ENCODE data around the gene TAS2R40. TPM values are rescaled to one million over a fixed set of nuclear protein-coding genes. Genes with fewer than 3 reads are reported as not detected.
A peak's percentile ranks its signal among the peaks of the same experiment; 100 is the strongest.

The TAS2R40 gene
- total and polyA plus RNA-seq, 8 donors, result not detected

- peak; percentile 74 to 99 (median 96) for ATAC-seq
- H3K4me1 ChIP-seq, result no peaks in the 10 kb centered on the region
- peak; percentile 17 for FAIRE-seq
- H3K9me3 ChIP-seq, result no peaks in the 10 kb centered on the region
- WGBS, 2 donors, result 9 to 10% methylated on average over 9 of the region's 9 CpGs
- no peaks in the 10 kb centered on the region for H3K36me3 ChIP-seq
- no peak overlapping the region for H3K4me3 ChIP-seq
- peak in 4 of 6 donors; percentile 46 to 71 (median 54) for DNase-seq
- no peaks in the 10 kb centered on the region for H3K27me3 ChIP-seq
- H3K27ac ChIP-seq, result no peak overlapping the region
- TF ChIP-seq CTCF (IDR thresholded peaks at IDR 0.05), result peak; percentile 79 to 90 (median 82)
- intact Hi-C loops (cut with DNase I), result loop anchor here (5.0 to 10.0 kb wide), 3 partner anchors 64 to 177 kb away; no protein-coding TSS in a partner anchor
Measured at GRCh38 chr7:143240291-143241168, 18.7 kb downstream of the TAS2R40 start.

- FAIRE-seq (no peak), ATAC-seq (no peak), DNase-seq (no peak)
- no peak for TF ChIP-seq CTCF (IDR thresholded peaks at IDR 0.05)
- Histone ChIP-seq H3K27me3 (no peaks in the 10 kb centered on the region), H3K36me3 (no peaks in the 10 kb centered on the region), H3K4me1 (no peaks in the 10 kb centered on the region), H3K9me3 (no peaks in the 10 kb centered on the region), H3K27ac (no peak overlapping the region), H3K4me3 (no peak overlapping the region)
- intact Hi-C loops (cut with DNase I), result loop anchor here (5.0 to 10.0 kb wide), 3 partner anchors 62 to 175 kb away; no protein-coding TSS in a partner anchor
- 74 to 80% methylated on average over 11 of the region's 11 CpGs for WGBS, 2 donors
Measured at GRCh38 chr7:143242306-143242705, 20.5 kb downstream of the TAS2R40 start.

GRCh38 chr7:143243111-143243510, 21.3 kb downstream of the TAS2R40 start:
- H3K27ac ChIP-seq, result no peak overlapping the region
- DNase-seq (no peak), FAIRE-seq (no peak), ATAC-seq (no peak)
- no peaks in the 10 kb centered on the region for H3K4me1 ChIP-seq
- TF ChIP-seq CTCF (IDR thresholded peaks at IDR 0.05), result no peak
- no peak overlapping the region for H3K4me3 ChIP-seq
- 46 to 47% methylated on average over 7 of the region's 7 CpGs for WGBS, 2 donors
- no peaks in the 10 kb centered on the region for H3K9me3 ChIP-seq
- no peaks in the 10 kb centered on the region for H3K27me3 ChIP-seq
- H3K36me3 ChIP-seq, result no peaks in the 10 kb centered on the region
- intact Hi-C loops (cut with DNase I), result loop anchor here (5.0 to 10.0 kb wide), 3 partner anchors 62 to 174 kb away; no protein-coding TSS in a partner anchor

GRCh38 chr7:143243614-143244013, 21.8 kb downstream of the TAS2R40 start:
- Histone ChIP-seq H3K4me3 (no peak overlapping the region), H3K36me3 (no peaks in the 10 kb centered on the region), H3K27me3 (no peaks in the 10 kb centered on the region), H3K27ac (no peak overlapping the region), H3K4me1 (no peaks in the 10 kb centered on the region), H3K9me3 (no peaks in the 10 kb centered on the region)
- WGBS, 2 donors, result 62 to 65% methylated on average over 3 of the region's 3 CpGs
- TF ChIP-seq CTCF (IDR thresholded peaks at IDR 0.05), result no peak
- no peak for FAIRE-seq
- no peak for ATAC-seq
- intact Hi-C loops (cut with DNase I), result loop anchor here (5.0 to 10.0 kb wide), 3 partner anchors 61 to 174 kb away; no protein-coding TSS in a partner anchor
- DNase-seq, result no peak

- H3K9me3 ChIP-seq, result no peaks in the 10 kb centered on the region
- TF ChIP-seq CTCF (IDR thresholded peaks at IDR 0.05), result no peak
- DNase-seq (no peak), ATAC-seq (no peak), FAIRE-seq (no peak)
- intact Hi-C loops (cut with DNase I), result loop anchor here (5.0 to 10.0 kb wide), 3 partner anchors 60 to 173 kb away; no protein-coding TSS in a partner anchor
- H3K27me3 ChIP-seq, result no peaks in the 10 kb centered on the region
- WGBS, 2 donors, result 30 to 35% methylated on average over 1 of the region's 1 CpG
- H3K27ac ChIP-seq, result no peak overlapping the region
- H3K4me1 ChIP-seq, result no peaks in the 10 kb centered on the region
- no peak overlapping the region for H3K4me3 ChIP-seq
- H3K36me3 ChIP-seq, result no peaks in the 10 kb centered on the region
Measured at GRCh38 chr7:143244321-143244720, 22.5 kb downstream of the TAS2R40 start.
